NCI-H524 (cell line): ENCODE measurements around the gene TBC1D3B.
"Not testable (repeated sequence)": the region's sequence is repeated elsewhere in the genome, so short reads cannot be mapped to it uniquely, and the experiment has no call there.

Source experiments
- DNase-seq, 2 experiments: peaks; one replicate each; lab custom pipeline; 2025; lab: John Stamatoyannopoulos, UW

Gene TBC1D3B

DNA sequence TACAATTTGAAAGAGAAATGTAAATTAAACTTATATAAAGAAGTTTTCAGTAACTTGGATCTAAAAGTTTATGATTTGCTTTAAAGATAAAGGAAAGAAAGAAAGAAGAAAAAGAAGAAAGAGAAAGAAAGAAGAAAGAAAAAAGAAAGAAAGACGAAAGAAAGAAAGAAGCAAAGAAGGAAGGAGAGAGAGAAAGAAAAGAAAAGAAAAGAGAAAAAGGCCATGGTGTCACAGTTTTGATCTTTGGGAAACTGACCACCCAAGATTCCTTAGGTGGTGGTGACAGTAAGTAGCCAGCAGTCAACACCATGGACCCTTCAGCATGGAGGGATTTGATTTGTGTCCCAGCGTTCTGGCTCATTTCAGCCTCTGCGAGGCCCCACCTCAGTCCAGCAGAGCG lies 24.7 kb upstream of the TBC1D3B start:
- DNase-seq = not testable (repeated sequence)

DNA sequence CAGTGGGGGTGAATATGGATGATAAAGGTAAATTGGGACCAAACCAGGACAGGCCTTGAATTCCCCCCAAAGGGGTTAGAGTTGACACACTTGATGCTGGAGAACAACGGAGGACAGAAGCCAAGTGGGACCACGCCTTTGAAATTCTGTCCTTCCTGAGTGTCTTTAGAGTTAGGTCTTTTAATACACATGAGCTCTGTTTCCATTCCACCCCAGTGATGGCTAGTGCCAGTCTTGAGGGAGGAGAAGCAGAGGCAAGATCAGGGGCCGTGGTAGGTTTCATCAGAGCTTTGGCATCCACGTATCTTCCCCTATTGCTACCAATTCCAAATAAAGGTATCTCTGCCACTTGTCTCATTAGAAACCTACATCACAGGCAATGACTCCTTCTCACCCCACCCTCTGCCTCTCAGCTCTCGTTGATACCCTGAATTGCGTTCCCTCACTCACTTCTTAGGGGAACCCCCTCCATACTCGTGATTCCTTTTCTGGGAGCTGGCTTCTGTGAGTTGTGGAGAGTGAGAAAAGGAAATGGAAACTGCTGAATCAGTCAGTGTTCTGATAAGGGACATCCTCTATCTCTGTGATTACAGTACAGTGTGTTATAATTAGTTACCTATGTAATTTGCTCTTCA lies 22.5 kb upstream of the TBC1D3B start:
- DNase-seq = no peak

DNA sequence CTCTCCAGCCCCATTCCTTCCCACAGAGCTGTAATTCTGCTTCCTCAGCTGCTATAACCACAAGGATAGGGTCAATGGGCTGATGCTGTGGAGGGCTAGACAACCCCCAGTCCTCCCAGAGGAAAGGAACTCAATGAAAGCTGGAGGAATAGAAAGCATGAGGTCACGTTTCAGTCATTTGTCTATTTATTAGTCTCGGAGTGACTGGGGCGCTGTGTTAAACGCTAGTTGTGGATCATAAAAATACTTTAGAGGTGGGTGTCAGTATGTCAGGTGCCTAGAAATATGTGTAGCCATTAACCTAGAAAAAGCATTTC lies 20.9 kb upstream of the TBC1D3B start:
- no peak for DNase-seq

DNA sequence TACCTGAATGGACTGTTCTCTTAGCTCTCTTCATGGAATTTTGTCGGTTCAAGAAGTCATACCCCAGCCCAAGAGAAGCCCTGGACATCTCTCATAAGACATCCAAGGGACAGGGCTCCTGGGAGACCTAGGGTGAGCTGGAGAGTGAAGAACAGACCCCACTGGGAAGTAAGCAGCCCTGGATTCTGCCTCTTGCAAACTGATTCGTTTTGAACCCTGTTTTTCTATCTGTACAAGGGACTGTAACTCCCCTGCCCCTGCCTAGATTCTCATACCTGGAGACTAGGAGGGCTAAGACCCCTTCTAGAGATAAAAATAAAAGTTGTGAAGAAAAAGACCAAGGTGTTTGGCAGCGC lies 19.7 kb upstream of the TBC1D3B start:
- no peak for DNase-seq

GRCh38 chr17:36195434-36196130 lies 19.1 kb upstream of the TBC1D3B start:
- no peak for DNase-seq

DNA sequence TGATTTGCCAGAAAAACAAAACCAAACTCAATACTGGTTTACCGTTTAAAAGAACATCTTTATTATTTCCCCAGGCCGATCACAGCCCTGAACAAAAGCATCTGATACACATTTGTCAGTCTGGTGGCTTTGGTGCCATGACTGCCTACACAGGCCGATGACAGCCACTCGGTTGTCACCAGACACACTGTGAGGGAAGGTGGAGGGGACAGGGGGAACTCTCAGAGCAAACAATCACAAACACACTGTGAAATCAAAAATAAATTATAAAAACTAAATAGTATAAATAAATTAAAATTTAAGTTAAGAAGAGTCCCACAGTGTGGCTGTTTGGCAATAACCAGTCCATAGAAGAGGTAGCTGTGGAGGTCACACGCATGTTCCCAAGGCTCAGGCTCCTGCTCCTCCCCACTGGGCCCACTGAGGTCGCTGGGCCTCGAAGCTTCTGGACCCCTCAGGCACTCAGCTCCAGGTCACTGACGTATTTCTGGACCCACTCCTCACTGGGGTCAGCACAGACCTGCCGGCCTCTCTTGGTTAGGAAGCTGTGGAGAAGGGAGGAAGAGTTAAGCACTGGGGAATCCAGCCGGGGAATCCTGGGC lies 18.5 kb upstream of the TBC1D3B start:
- not testable (repeated sequence) for DNase-seq

GRCh38 chr17:36194147-36194831 lies 17.9 kb upstream of the TBC1D3B start:
- not testable (repeated sequence) for DNase-seq

- DNase-seq = no peak
These were observed 16.9 kb upstream of the TBC1D3B start for GRCh38 chr17:36193216-36193775.

GRCh38 chr17:36190549-36191330 lies 14.3 kb upstream of the TBC1D3B start:
- DNase-seq = not testable (repeated sequence)

GRCh38 chr17:36189993-36190392 lies 13.6 kb upstream of the TBC1D3B start:
- DNase-seq = not testable (repeated sequence)

DNA sequence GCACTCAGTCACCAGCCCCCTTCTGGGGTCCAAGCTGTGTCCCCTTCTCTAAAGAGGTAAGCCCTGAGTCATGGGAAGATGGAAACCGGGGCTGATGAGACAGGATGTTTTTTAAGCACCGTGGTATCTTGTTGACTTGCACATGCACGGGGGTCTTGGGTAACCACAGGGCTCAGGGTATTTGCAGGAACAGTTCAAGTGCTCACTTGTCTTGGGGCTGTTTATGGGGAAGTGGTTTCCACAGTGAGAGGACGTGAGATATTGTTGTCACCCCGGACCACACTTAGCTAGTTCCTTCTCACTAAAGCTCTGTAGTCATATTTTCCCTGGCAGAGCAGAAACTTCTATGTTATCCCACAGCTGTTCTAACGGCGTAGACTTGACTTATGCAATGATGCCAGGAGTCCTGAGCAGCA lies 12.5 kb upstream of the TBC1D3B start:
- no peak for DNase-seq

- not testable (repeated sequence) for DNase-seq
These were observed 11.7 kb upstream of the TBC1D3B start for GRCh38 chr17:36187943-36188665.

DNA sequence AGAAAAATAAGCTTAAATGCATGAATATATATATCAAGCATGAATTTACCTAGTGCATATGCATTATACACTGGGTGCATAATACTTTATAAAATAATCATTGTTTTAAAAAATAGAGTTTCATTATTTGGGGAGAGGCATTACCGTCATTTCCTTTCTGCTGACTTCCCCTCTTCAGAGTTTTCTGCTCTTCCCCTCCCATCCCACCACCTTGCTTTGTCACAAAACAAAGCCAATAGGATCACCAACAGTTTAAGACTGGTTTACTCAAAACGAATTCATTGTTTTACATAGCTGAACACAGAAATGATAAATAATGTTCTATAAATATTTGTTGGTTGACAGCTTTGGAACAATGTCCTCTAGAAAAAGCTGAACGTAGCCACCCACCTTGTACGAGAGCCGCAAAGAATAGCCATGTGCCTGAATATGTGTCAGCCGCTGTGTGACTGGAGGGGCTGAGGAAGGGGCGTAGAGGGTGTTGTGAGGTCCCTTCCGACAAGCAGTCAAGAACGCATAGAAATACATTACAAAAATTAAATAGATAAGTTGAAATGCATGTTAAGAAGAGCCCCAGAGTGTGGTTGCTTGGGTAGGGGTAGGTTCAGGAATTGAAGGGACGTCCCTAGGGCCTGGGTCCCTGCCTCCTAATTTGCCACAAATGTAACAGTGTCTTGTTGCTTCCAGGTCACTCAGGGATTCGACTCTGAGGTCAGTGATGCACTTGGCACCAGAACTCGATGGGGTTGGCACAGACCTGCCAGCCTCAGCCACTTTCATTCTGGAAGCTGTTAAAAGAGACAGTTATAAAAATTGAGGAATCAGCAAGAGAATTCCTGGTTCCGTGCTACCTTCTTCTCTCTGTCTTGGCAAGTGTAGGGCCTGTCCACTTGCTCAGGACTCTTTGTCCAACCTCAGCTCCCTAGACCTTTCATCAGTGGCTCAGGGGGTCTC lies 10.7 kb upstream of the TBC1D3B start:
- not testable (repeated sequence) for DNase-seq

GRCh38 chr17:36185416-36185815 lies 9.0 kb upstream of the TBC1D3B start:
- no peak for DNase-seq

- DNase-seq = no peak
These were observed 7.8 kb upstream of the TBC1D3B start for GRCh38 chr17:36184023-36184765.

GRCh38 chr17:36183001-36183971 lies 6.8 kb upstream of the TBC1D3B start:
- DNase-seq = peak in 1 of 2 experiments; percentile 56

DNA sequence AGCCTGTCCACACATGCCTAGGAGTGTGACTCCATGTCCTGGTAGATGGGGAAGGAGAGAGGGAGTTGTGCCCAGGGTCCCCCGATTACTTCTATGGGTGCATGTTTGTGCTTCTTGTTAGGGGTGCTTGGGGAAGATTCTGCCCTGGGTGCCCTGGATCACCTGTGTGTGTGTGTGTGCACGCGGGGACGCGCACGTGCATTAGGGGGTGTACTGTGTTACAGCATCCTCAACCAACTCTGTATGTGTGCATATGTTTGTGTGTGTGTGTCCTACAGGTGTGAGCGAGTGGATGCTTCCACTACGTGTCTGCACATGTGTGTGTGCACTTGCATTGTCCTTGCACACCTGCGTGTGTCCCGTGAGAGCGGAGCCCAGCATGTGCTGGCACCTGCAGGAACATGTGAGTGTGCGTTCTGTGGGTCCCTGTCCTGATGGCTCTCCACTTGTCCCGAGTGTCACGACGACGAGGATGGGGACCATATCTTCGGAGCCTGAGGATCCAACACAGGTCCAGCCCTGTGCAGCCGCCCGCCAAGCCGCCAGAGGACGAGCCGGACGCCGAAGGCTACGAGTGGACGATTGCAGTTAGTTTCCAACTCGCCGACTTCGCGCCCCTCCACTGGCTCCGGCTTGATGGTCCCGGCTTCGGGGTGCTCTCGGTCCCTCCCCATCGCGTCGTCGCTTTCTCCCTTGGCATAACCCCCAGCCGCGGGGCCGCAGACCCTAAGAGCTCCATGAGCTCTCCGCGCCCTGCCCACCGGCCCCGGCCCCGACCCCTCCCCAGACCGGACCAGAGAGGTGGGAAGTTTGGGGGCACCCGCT lies 6.0 kb upstream of the TBC1D3B start:
- DNase-seq = no peak
